HL-60 (cell line): ENCODE measurements around the gene ERAP2.

Experiments
- CTCF ChIP-seq: IDR thresholded peaks from one replicate; pipeline ENCODE4 v1.5.1; 2011; ENCODE audit warnings: low read length, control low read depth, inconsistent platforms; ENCODE audit not compliant: insufficient read depth
- GABPA ChIP-seq: IDR thresholded peaks from 2 replicates; pipeline ENCODE4 v1.6.1; 2012; ENCODE audit warnings: low read depth
- POLR2AphosphoS5 ChIP-seq: IDR thresholded peaks from 2 replicates; pipeline ENCODE4 v1.6.1; 2012; ENCODE audit warnings: low read depth
- REST ChIP-seq: IDR thresholded peaks from 2 replicates; pipeline ENCODE4 v1.6.1; 2012; ENCODE audit warnings: low read depth; ENCODE audit not compliant: insufficient replicate concordance
- SPI1 ChIP-seq: IDR thresholded peaks from 2 replicates; pipeline ENCODE4 v1.6.1; 2012; ENCODE audit warnings: low read depth, mild to moderate bottlenecking, borderline replicate concordance

GRCh38 chr5:96911139-96911538 lies 34.8 kb downstream of the ERAP2 start:
- no peak for TF ChIP-seq CTCF
- no peak for TF ChIP-seq POLR2AphosphoS5
- TF ChIP-seq REST = no peak
- TF ChIP-seq GABPA = no peak
- TF ChIP-seq SPI1 = no peak
